ENCODE measurements around the gene WWTR1. TPM values are rescaled to one million over a fixed set of nuclear protein-coding genes. Genes with fewer than 3 reads are reported as not detected.

The WWTR1 gene
- total and polyA plus RNA-seq, 2 of the 4 experiments (the other 2 are of a cell fraction), result 38.9 to 65.3 TPM

DNA sequence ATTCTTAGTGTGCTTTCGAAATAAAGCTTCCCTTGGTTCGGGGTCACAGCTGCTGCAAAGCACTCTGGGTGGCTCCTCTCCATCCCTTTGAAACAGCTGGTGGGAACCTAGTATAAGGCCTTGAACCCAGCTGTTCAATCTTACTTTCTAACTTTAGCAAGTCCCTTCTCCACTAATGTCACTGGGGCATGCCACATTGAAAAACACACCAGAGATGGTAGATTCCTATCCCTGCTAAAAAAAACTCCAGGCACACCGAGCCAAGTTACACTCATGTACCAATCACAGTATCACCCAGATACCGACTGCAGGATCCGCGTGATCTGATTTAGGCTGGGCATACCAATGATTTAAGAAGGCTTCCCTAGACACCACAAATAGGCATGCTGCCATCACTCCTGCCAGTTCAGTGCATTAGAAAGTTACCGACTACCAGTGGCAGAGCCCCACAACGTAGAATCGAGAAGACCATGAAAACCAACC lies 65.0 kb downstream of the WWTR1 start:
- H3K9me3 ChIP-seq (ENCODE audit: control insufficient read depth, insufficient read depth, low read length), result no peaks in the 10 kb centered on the region
- ChIA-PET CTCF (interaction anchor here (0.6 to 0.9 kb wide), 3 partner anchors 11 to 1801 kb away, joined by 3 to 4 read pairs (median 3); no protein-coding TSS in a partner anchor), POLR2A (ENCODE audit: unreplicated experiment) (no interaction called here)
- in situ Hi-C loops (cut with MboI; ENCODE audit: low sequenced_read_pairs) (no loop called here), dilution Hi-C loops (cut with HindIII; ENCODE audit: low sequenced_read_pairs, unreplicated experiment) (no loop called here), intact Hi-C loops (cut with micrococcal nuclease) (no loop called here)
- H2BK120ac ChIP-seq (ENCODE audit: low read depth, low read length), result no peak overlapping the region
- H3K36me3 ChIP-seq (ENCODE audit: control insufficient read depth, insufficient read depth, low read length), result peaks cover 2% of the 10 kb centered on the region
- H3K9me1 ChIP-seq (ENCODE audit: insufficient read depth, low read length), result peaks cover 19% of the 10 kb centered on the region
- H4K8ac ChIP-seq (ENCODE audit: low read depth in 2 of 2, low read length in 2 of 2), result no peak overlapping the region; a peak in 1 of 4 replicates
- H3K4me2 ChIP-seq (ENCODE audit: low read depth, low read length), result no peak overlapping the region
- BruUV-seq (replicated peaks), result no TSS peak
- peaks cover 26% of the 10 kb centered on the region for H4K20me1 ChIP-seq (ENCODE audit: insufficient read depth, low read length)
- no peak overlapping the region for H3K23ac ChIP-seq (ENCODE audit: low read depth, low read length)
- H2BK5ac ChIP-seq (ENCODE audit: low read depth, low read length, poor library complexity, severe bottlenecking), result no peak overlapping the region
- H2AFZ ChIP-seq (replicated peaks; ENCODE audit: low read length, poor library complexity), result no peak overlapping the region
- H3K56ac ChIP-seq (ENCODE audit: extremely low read depth, insufficient read depth, low read length), result no peak overlapping the region
- H3K4me1 ChIP-seq (ENCODE audit: control insufficient read depth, insufficient read depth, low read length), result peaks cover 11% of the 10 kb centered on the region
- H3K27me3 ChIP-seq (ENCODE audit: control insufficient read depth, insufficient read depth, low read length), result no peaks in the 10 kb centered on the region
- WGBS, 2 experiments (ENCODE audit: extremely low coverage in 2 of 2, insufficient read length in 1 of 2), result 87% methylated on average over 5 of the region's 9 CpGs; no CpG with 5 or more reads in 1 of the 2 experiments
- ATAC-seq (ENCODE audit: low read depth) (no peak), DNase-seq (no peak)
- H3K18ac ChIP-seq (ENCODE audit: low read depth, low read length), result no peak overlapping the region
- no peak overlapping the region for H4K5ac ChIP-seq (ENCODE audit: low read depth, low read length)
- no peak overlapping the region for H2BK20ac ChIP-seq (ENCODE audit: low read depth, low read length)
- no peak overlapping the region; the same call in 1 of the 2 replicates for H3K4ac ChIP-seq (ENCODE audit: low read depth, low read length)
- no peak overlapping the region for H2AK9ac ChIP-seq (replicated peaks; ENCODE audit: low read depth, low read length, poor library complexity)
- 0 out of 2 replicates have a peak overlapping the region, but pooled peaks have one; percentile 3 for H2AK5ac ChIP-seq (ENCODE audit: low read depth, low read length)
- no peak overlapping the region for H3K27ac ChIP-seq (ENCODE audit: insufficient read depth, low read length)
- H4K91ac ChIP-seq (ENCODE audit: insufficient read depth, low read depth, low read length), result no peak overlapping the region
- peak overlapping the region; percentile 39; the same call in 1 of the 2 replicates for H3K14ac ChIP-seq (replicated peaks; ENCODE audit: low read depth, low read length)
- H2BK15ac ChIP-seq (ENCODE audit: low read depth, low read length), result no peak overlapping the region
- H3K79me1 ChIP-seq (ENCODE audit: low read depth in 1 of 2, low read length in 2 of 2), result peaks cover 24 to 69% of the 10 kb centered on the region in 2 experiments
- TF ChIP-seq ELK1 (IDR thresholded peaks at IDR 0.05; ENCODE audit: borderline replicate concordance, low read depth, low read length), result no peak
- no peak for TF ChIP-seq MAFK (IDR thresholded peaks at IDR 0.05; ENCODE audit: low read depth, low read length)
- TF ChIP-seq MXI1 (IDR thresholded peaks at IDR 0.05; ENCODE audit: borderline replicate concordance, low read depth, low read length), result no peak
- TF ChIP-seq CEBPB (IDR thresholded peaks at IDR 0.05; ENCODE audit: low read depth, low read length), result no peak
- no peak overlapping the region for H3K9ac ChIP-seq (ENCODE audit: low read depth, low read length)
- no peak overlapping the region for H3K4me3 ChIP-seq (ENCODE audit: insufficient read depth, low read depth, low read length)

Data from IMR-90 (cell line).